ENCODE measurements around the gene INSL3.

The INSL3 gene

GRCh38 chr19:17796838-17797423, 24.4 kb downstream of the INSL3 start:
- no peak overlapping the region for H2BK12ac ChIP-seq (ENCODE audit: low read length)
- H3K79me1 ChIP-seq (ENCODE audit: low read length), result no peaks in the 10 kb centered on the region
- DNase-seq, result no peak
- H3K23ac ChIP-seq (ENCODE audit: low read length), result no peak overlapping the region
- H3K27me3 ChIP-seq (ENCODE audit: insufficient read depth, low read length), result peaks cover 14% of the 10 kb centered on the region
- H4K12ac ChIP-seq (ENCODE audit: low read depth, low read length), result no peak overlapping the region
- no peak overlapping the region for H3K4ac ChIP-seq (ENCODE audit: low read depth, low read length)
- H2BK5ac ChIP-seq (ENCODE audit: low read depth, low read length, poor library complexity), result no peak overlapping the region
- H2AK5ac ChIP-seq (ENCODE audit: low read length), result no peak overlapping the region
- no peak overlapping the region for H3K18ac ChIP-seq (ENCODE audit: low read length)
- no peaks in the 10 kb centered on the region for H3K36me3 ChIP-seq (ENCODE audit: control insufficient read depth in 1 of 2, insufficient read depth in 2 of 2, low read length in 2 of 2)
- no peak overlapping the region for H3K27ac ChIP-seq (ENCODE audit: low read depth, low read length)
- H4K91ac ChIP-seq (ENCODE audit: low read depth, low read length), result no peak overlapping the region
- no peak overlapping the region for H3K4me3 ChIP-seq (ENCODE audit: low read depth, low read length)
- no peaks in the 10 kb centered on the region for H3K79me2 ChIP-seq (ENCODE audit: control insufficient read depth, insufficient read depth, low read length, poor library complexity)
- H3K14ac ChIP-seq (ENCODE audit: low read length), result no peak overlapping the region
- peaks cover 11% of the 10 kb centered on the region for H3K9me3 ChIP-seq (ENCODE audit: insufficient read depth, low read depth, low read length)
- H2BK120ac ChIP-seq (ENCODE audit: insufficient read depth, low read length, poor library complexity), result no peak overlapping the region
- peaks cover 0 to 11% of the 10 kb centered on the region in 2 experiments for H3K4me1 ChIP-seq (ENCODE audit: control insufficient read depth in 1 of 2, insufficient read depth in 2 of 2, low read length in 2 of 2)
- no peak overlapping the region for H2AFZ ChIP-seq (ENCODE audit: insufficient read depth, low read length, poor library complexity)
- WGBS (ENCODE audit: extremely low coverage, insufficient coverage, insufficient read length), result no CpG with 5 or more reads among the region's 1 CpG
- H3K4me2 ChIP-seq (ENCODE audit: low read length), result no peak overlapping the region
- H3K9ac ChIP-seq (ENCODE audit: low read length), result no peak overlapping the region
- H4K8ac ChIP-seq (ENCODE audit: low read depth, low read length), result no peak overlapping the region

GRCh38 chr19:17796013-17796837, 25.1 kb downstream of the INSL3 start:
- H2AFZ ChIP-seq (ENCODE audit: insufficient read depth, low read length, poor library complexity), result no peak overlapping the region
- peaks cover 0 to 11% of the 10 kb centered on the region in 2 experiments for H3K4me1 ChIP-seq (ENCODE audit: control insufficient read depth in 1 of 2, insufficient read depth in 2 of 2, low read length in 2 of 2)
- peak; percentile 85 to 86 for DNase-seq
- H3K9me3 ChIP-seq (ENCODE audit: insufficient read depth, low read depth, low read length), result peaks cover 13% of the 10 kb centered on the region
- no peak overlapping the region for H3K27ac ChIP-seq (ENCODE audit: low read depth, low read length)
- H3K4me3 ChIP-seq (ENCODE audit: low read depth, low read length), result peak overlapping the region; percentile 20
- no CpG with 5 or more reads among the region's 6 CpGs for WGBS (ENCODE audit: extremely low coverage, insufficient coverage, insufficient read length)
- H3K18ac ChIP-seq (ENCODE audit: low read length), result no peak overlapping the region
- no peak overlapping the region for H4K91ac ChIP-seq (ENCODE audit: low read depth, low read length)
- no peak overlapping the region for H2AK5ac ChIP-seq (ENCODE audit: low read length)
- peaks cover 14% of the 10 kb centered on the region for H3K27me3 ChIP-seq (ENCODE audit: insufficient read depth, low read length)
- H4K12ac ChIP-seq (ENCODE audit: low read depth, low read length), result no peak overlapping the region
- H3K4ac ChIP-seq (ENCODE audit: low read depth, low read length), result no peak overlapping the region
- no peak overlapping the region for H2BK120ac ChIP-seq (ENCODE audit: insufficient read depth, low read length, poor library complexity)
- no peak overlapping the region for H2BK12ac ChIP-seq (ENCODE audit: low read length)
- no peak overlapping the region for H4K8ac ChIP-seq (ENCODE audit: low read depth, low read length)
- H3K79me1 ChIP-seq (ENCODE audit: low read length), result no peaks in the 10 kb centered on the region
- H2BK5ac ChIP-seq (ENCODE audit: low read depth, low read length, poor library complexity), result no peak overlapping the region
- no peak overlapping the region for H3K14ac ChIP-seq (ENCODE audit: low read length)
- no peaks in the 10 kb centered on the region for H3K36me3 ChIP-seq (ENCODE audit: control insufficient read depth in 1 of 2, insufficient read depth in 2 of 2, low read length in 2 of 2)
- H3K79me2 ChIP-seq (ENCODE audit: control insufficient read depth, insufficient read depth, low read length, poor library complexity), result no peaks in the 10 kb centered on the region
- no peak overlapping the region for H3K4me2 ChIP-seq (ENCODE audit: low read length)
- no peak overlapping the region for H3K9ac ChIP-seq (ENCODE audit: low read length)
- H3K23ac ChIP-seq (ENCODE audit: low read length), result no peak overlapping the region

- no peaks in the 10 kb centered on the region for H3K79me1 ChIP-seq (ENCODE audit: low read length)
- H3K9ac ChIP-seq (ENCODE audit: low read length), result no peak overlapping the region
- no peak for DNase-seq
- no peak overlapping the region for H3K23ac ChIP-seq (ENCODE audit: low read length)
- no peak overlapping the region for H4K8ac ChIP-seq (ENCODE audit: low read depth, low read length)
- H3K36me3 ChIP-seq (ENCODE audit: control insufficient read depth in 1 of 2, insufficient read depth in 2 of 2, low read length in 2 of 2), result no peaks in the 10 kb centered on the region
- no peak overlapping the region for H3K27ac ChIP-seq (ENCODE audit: low read depth, low read length)
- H3K27me3 ChIP-seq (ENCODE audit: insufficient read depth, low read length), result peaks cover 14% of the 10 kb centered on the region
- no peak overlapping the region for H3K14ac ChIP-seq (ENCODE audit: low read length)
- H4K91ac ChIP-seq (ENCODE audit: low read depth, low read length), result no peak overlapping the region
- H3K4ac ChIP-seq (ENCODE audit: low read depth, low read length), result no peak overlapping the region
- no peak overlapping the region for H2BK120ac ChIP-seq (ENCODE audit: insufficient read depth, low read length, poor library complexity)
- H2AK5ac ChIP-seq (ENCODE audit: low read length), result no peak overlapping the region
- peaks cover 0 to 11% of the 10 kb centered on the region in 2 experiments for H3K4me1 ChIP-seq (ENCODE audit: control insufficient read depth in 1 of 2, insufficient read depth in 2 of 2, low read length in 2 of 2)
- no CpG with 5 or more reads among the region's 14 CpGs for WGBS (ENCODE audit: extremely low coverage, insufficient coverage, insufficient read length)
- no peak overlapping the region for H2BK5ac ChIP-seq (ENCODE audit: low read depth, low read length, poor library complexity)
- peak overlapping the region; percentile 25 for H3K4me2 ChIP-seq (ENCODE audit: low read length)
- H3K9me3 ChIP-seq (ENCODE audit: insufficient read depth, low read depth, low read length), result peaks cover 14% of the 10 kb centered on the region
- no peaks in the 10 kb centered on the region for H3K79me2 ChIP-seq (ENCODE audit: control insufficient read depth, insufficient read depth, low read length, poor library complexity)
- no peak overlapping the region for H3K4me3 ChIP-seq (ENCODE audit: low read depth, low read length)
- no peak overlapping the region for H3K18ac ChIP-seq (ENCODE audit: low read length)
- H4K12ac ChIP-seq (ENCODE audit: low read depth, low read length), result no peak overlapping the region
- no peak overlapping the region for H2BK12ac ChIP-seq (ENCODE audit: low read length)
- H2AFZ ChIP-seq (ENCODE audit: insufficient read depth, low read length, poor library complexity), result no peak overlapping the region
These were observed 25.8 kb downstream of the INSL3 start for GRCh38 chr19:17795495-17795856.

- H3K4me3 ChIP-seq (ENCODE audit: low read depth, low read length), result no peak within 1 kb of the TSS
- H2BK5ac ChIP-seq (ENCODE audit: low read depth, low read length, poor library complexity), result no peak within 1 kb of the TSS
- no peak within 1 kb of the TSS for H3K14ac ChIP-seq (ENCODE audit: low read length)
- no peak within 1 kb of the TSS for H4K12ac ChIP-seq (ENCODE audit: low read depth, low read length)
- H3K27me3 ChIP-seq (ENCODE audit: insufficient read depth, low read length), result peaks cover 14% of the 10 kb centered on the region
- H2BK12ac ChIP-seq (ENCODE audit: low read length), result no peak within 1 kb of the TSS
- no peaks in the 10 kb centered on the region for H3K79me2 ChIP-seq (ENCODE audit: control insufficient read depth, insufficient read depth, low read length, poor library complexity)
- WGBS (ENCODE audit: extremely low coverage, insufficient coverage, insufficient read length), result no CpG with 5 or more reads among the region's 50 CpGs
- H4K8ac ChIP-seq (ENCODE audit: low read depth, low read length), result no peak within 1 kb of the TSS
- no peaks in the 10 kb centered on the region for H3K36me3 ChIP-seq (ENCODE audit: control insufficient read depth in 1 of 2, insufficient read depth in 2 of 2, low read length in 2 of 2)
- H2AFZ ChIP-seq (ENCODE audit: insufficient read depth, low read length, poor library complexity), result no peak within 1 kb of the TSS
- H3K4ac ChIP-seq (ENCODE audit: low read depth, low read length), result no peak within 1 kb of the TSS
- peaks cover 14% of the 10 kb centered on the region for H3K9me3 ChIP-seq (ENCODE audit: insufficient read depth, low read depth, low read length)
- H3K23ac ChIP-seq (ENCODE audit: low read length), result no peak within 1 kb of the TSS
- peak within 1 kb of the TSS; percentile 25 for H3K4me2 ChIP-seq (ENCODE audit: low read length)
- peak; percentile 80 to 83 for DNase-seq
- no peaks in the 10 kb centered on the region for H3K79me1 ChIP-seq (ENCODE audit: low read length)
- H2AK5ac ChIP-seq (ENCODE audit: low read length), result no peak within 1 kb of the TSS
- H3K27ac ChIP-seq (ENCODE audit: low read depth, low read length), result no peak within 1 kb of the TSS
- no peak within 1 kb of the TSS for H4K91ac ChIP-seq (ENCODE audit: low read depth, low read length)
- peaks cover 0 to 11% of the 10 kb centered on the region in 2 experiments for H3K4me1 ChIP-seq (ENCODE audit: control insufficient read depth in 1 of 2, insufficient read depth in 2 of 2, low read length in 2 of 2)
- no peak within 1 kb of the TSS for H2BK120ac ChIP-seq (ENCODE audit: insufficient read depth, low read length, poor library complexity)
- no peak within 1 kb of the TSS for H3K9ac ChIP-seq (ENCODE audit: low read length)
- no peak within 1 kb of the TSS for H3K18ac ChIP-seq (ENCODE audit: low read length)
These were observed 26.4 kb downstream of the INSL3 start, which contains the start of gene B3GNT3 for GRCh38 chr19:17794731-17795494. Gene B3GNT3, plus strand, starts transcription at chr19:17795138. Its CDS starts 12,670 bp downstream, at chr19:17807808.

Data from trophoblast cell (in vitro differentiated cells and primary cell).